ENCODE measurements around the gene ADAM10.
"Not testable (repeated sequence)": the region's sequence is repeated elsewhere in the genome, so short reads cannot be mapped to it uniquely, and the experiment has no call there.

ADAM10 gene

GRCh38 chr15:58605931-58606530 is 143.5 kb downstream of the ADAM10 start:
- no peak for DNase-seq

- DNase-seq, result no peak
Observed at GRCh38 chr15:58604455-58604923, 145.0 kb downstream of the ADAM10 start.

DNA sequence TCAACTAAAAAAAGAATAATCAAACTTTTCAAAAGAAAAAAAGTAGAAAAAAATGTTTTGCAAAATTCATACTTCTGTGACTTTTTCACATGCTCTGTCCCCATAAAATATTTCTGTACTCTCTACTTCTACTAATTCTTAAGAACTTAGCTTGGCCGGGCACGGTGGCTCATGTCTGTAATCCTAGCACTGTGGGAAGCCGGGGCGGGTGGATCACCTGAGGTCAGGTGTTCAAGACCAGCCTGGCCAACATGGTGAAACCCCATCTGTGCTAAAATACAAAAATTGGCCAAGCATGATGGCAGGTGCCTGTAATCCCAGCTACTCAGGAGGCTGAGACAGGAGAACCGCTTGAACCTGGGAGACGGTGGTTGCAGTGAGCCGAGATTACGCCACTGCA is 145.6 kb downstream of the ADAM10 start:
- not testable (repeated sequence) for DNase-seq

- DNase-seq, result no peak
Observed at GRCh38 chr15:58602823-58603222, 146.7 kb downstream of the ADAM10 start.

DNA sequence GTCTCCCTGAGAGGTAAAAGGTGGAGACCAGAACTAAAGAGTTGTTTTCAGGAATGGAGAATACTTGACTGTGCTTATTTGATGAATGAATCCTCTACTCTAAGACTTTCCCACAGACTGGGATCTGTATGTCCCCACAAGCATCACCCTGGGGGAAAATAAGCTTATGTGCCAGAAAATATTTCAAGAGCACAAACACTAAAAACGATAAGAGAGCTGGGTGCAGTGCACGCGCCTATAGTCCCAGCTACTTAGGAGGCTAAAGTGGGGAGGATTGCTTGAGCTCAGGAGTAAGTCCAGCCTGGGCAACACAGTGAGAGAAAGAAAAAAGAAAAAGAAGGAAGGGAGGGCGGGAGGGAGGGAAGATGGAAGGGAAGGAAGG is 150.7 kb downstream of the ADAM10 start:
- no peak for DNase-seq

DNA sequence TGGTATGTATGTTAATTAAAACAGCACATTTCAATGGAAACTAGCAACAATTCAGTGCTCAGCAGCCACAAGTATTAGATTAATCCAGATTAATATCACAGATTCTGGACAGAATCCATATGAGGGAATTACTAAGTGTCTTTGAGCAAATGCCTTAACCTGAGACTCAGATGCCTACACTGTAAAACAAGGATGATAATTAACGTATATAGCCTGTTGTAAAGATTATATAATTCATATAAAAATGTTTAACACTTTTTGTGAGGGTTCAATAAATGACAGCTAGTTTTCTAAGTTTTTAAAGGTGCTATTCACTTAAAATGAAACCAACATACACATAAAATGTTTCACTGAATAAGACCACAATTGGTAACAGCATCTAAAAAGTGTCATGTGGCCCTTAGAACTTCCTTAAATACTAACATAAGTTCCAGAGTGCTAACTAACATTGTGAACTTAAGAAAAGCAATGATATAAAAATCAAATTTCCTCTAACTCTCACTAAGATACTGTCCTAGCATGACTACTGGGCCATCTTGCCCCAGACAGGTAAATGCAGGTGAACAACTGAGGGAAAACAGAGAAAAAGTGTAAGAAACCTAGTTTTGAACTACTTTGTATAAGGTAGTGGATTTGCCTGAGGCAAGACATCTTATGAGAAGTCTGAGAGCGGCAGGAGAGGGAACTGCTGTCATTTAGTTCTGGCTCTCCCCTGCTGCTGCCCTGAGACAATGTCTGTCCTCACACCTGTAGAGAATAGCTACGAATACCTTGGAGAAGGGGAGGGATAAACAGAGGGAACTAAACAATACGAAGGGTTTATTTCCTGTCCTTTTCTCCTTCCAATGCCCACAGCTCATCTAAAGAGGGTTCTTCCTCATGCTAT is 151.3 kb downstream of the ADAM10 start:
- DNase-seq, result no peak

GRCh38 chr15:58595516-58596263 is 153.8 kb downstream of the ADAM10 start:
- DNase-seq, result no peak

GRCh38 chr15:58594898-58595297 is 154.6 kb downstream of the ADAM10 start:
- DNase-seq, result no peak

- no peak for DNase-seq
Observed at GRCh38 chr15:58593870-58594269, 155.6 kb downstream of the ADAM10 start.

DNA sequence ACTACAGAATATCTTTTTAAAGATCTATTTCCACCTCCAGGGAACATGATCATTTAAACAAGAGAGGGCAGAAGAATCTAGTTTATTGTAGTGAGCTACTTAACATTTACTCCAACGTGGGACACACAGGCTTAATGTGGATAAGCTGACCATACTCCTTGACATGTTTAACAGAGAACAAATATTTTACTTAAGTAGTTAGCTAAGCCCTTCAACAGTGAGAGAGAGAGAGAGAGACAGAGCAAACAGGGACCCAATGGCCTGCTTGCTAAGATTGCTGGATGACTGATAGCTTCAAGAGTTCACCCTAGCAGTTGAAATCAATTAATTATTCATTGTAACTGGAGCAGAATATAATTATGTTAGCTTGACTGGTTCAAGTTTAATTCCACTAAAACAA is 158.6 kb downstream of the ADAM10 start:
- no peak for DNase-seq

DNA sequence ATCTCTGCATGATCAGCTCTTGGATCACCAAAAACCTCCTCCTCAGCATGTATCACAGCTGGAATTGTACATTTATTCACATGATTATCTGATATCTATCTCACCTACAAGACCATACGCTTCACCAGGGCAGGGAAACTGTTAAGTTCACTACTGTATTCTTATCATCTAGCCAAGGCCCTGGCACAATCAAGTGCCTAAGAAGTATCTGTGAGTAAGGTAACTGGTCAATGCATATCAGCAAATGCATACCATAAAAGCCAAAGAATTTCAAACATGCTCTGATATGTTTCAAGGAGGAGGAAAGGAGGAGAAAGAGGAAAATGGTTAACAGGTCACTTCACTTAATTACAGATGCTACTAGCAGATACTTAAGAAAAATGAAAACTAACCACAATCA is 159.3 kb downstream of the ADAM10 start:
- DNase-seq, result no peak

DNA sequence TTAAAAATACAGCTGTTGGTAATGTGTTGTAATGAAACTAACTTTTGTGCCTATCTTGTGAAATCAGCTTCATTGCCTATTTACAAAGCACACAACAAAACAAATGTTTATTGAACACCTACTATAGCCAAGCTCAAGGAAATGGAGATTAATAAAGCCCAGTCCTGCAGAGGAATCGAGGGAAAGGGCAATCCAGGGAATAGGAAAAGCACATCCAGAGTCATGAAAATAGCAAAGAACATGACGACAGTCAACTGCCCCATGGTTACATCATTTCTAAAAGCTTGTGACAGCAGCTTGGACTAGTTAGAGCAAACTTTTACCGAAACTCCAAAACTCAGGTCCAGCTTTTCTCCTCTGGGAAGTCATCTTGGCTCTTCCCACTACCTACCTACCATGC is 160.5 kb downstream of the ADAM10 start:
- DNase-seq, result no peak

GRCh38 chr15:58588096-58588495 is 161.4 kb downstream of the ADAM10 start:
- DNase-seq, result no peak

- DNase-seq, result peak; percentile 61
Observed at GRCh38 chr15:58587486-58587885, 162.0 kb downstream of the ADAM10 start.

DNA sequence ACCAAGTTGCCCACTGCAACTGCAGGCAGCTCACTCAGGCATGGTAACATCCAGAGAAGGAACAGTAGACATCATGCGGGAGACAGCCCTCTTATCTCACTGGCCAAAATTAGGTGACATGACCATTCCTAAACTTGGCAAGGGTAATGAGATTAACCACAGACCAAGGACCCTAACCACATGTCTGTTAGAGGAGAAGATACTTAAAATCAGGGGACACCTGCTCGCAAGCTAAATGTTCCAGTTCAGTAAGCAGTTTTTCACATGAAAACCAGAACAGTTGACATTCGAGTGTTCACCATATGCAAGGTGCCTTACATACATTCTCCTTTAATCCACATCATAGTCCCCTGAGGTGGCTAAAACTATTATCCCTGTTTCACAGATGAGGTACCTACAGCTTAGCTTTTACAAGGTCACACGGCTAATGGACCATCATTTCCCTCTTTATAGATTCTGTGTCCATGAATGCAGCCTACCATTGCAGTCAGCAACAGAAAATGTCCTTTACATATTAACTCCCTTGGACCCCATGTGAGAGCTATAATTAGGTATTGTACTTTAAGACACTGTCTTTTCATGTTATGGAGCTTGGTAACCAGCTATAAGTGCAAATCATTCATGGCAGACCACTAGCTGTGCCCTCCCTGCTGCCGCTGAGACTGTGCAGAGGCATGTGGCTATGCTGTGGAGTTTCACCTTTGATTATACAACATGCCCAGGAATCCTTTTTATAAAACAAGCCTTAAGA is 163.6 kb downstream of the ADAM10 start:
- DNase-seq, result no peak

DNA sequence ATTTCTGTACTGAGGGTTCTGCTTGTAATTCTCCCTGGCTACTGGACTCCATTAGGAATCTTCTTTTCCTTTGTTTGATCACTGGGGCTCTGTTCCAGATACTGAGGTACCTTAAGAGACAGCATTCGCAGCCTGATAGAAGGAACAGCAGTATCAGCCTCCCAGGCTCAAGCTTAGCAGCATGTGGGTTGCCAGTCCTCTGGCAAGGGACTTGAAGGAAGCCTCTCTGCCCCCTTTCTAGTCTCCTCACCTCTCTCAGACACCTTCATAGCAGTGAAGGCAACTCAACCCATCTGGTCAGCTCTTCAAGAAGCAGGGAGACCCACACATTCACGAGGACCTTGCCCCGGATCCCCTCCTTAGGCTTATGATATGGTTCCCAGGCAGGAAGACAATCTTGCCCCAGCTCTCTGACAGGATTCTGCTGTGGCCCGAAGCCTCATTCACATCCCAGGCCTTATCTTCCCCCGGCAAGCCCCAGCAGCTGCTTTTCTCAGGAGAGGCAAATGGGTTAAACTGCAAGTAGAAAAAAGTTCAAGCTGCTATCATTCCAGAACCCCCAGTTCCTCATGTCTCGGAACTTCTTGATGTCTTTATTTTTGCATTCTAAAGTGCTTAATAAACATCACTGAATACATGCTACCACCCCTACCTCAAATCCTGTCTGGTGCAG is 164.6 kb downstream of the ADAM10 start:
- no peak for DNase-seq

DNA sequence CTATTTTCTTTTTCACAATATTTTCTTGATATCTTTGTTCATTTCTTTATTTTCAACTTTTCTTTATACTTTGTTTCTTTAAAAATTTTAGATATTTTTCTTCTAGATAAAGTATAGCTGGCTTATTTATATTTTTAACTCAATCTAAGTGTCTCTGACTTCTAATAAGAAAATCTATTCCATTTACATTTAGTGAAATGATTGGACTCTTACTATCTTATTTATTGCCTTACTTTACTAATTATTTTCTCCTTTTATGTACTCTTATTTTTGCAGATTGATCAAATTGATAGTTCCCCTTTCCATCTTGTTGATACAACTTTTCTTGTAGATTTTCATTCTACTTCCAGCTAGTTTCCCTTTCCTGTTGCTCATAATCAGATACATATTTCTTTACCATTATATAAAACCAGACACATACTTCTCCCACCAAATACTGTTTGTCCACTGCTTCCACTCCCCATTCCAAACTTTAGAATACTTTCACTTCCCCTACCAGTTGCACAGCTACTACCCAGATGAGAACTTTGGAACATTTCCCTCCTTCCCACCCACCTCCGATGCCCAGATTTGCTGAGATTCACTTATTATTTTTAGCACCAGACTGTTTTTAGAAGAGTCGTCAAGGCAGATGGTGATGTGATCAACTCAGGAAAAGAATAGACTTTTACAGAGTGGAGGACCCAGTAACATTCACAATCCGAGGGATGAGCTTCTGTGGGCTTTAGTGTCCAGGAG is 166.2 kb downstream of the ADAM10 start:
- no peak for DNase-seq

GRCh38 chr15:58582160-58582559 is 167.3 kb downstream of the ADAM10 start:
- no peak for DNase-seq

GRCh38 chr15:58576657-58577056 is 172.8 kb downstream of the ADAM10 start:
- no peak for DNase-seq

GRCh38 chr15:58575045-58575786 is 174.3 kb downstream of the ADAM10 start:
- DNase-seq, result no peak

DNA sequence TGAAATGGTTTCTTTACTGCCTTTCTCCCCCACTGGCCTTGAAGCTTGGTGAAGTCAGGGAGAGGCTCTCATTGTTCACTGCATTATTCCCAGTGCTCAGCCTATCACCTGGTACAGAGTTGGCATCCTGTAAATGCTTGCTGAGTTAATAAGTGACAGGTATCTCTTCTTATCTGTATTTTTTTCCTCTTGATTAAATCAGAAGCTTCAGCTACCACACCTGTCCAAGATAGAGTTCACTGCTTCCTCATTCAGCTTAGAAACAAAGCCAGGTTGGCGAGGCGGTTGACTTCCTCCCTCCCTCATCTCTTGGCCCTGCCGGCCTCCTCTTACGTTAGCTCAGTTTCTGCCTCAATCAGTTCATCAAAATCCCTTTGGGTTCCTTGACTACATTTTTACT is 174.9 kb downstream of the ADAM10 start:
- no peak for DNase-seq
